Measurements from ENCODE around the gene RNU7-1. TPM values are rescaled to one million over a fixed set of nuclear protein-coding genes. Genes with fewer than 3 reads are reported as not detected.

The RNU7-1 gene
- total and polyA plus RNA-seq, 9 of the 15 experiments (the other 6 are each of a cell fraction or from before 2014, with no cell fraction given): not detected

DNA sequence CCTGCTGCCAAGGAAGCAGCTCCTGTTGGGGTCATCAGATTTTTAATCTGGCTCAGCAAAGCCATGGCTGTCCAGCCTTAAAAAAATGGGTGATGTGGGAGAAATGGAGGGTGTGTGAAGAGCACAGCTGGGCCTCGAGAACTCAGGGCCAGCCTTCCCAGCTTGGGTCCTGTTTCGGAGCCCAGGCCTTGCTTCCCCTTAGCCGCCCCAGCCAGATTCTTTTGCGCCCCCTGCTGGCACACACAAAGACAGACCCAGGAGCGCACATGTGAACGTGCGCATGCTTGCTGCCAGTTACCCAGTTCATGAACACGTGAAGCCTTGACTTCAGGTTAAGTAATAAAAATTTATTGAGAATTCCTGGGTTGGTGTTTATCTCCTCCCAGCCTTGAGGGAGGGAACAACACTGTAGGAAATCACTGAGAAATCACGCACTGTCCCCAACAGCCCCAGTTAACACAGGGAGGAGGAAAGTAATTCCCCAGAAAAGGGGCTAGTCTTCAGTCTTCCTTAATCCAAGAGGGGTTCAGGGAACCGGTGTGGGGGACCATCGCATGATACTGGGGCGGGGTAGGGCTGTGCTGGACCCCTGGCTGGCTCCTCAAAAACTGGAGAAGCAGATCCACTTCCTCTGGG lies 21.5 kb downstream of the RNU7-1 start (continued):
- TF ChIP-seq, protein P1, sequence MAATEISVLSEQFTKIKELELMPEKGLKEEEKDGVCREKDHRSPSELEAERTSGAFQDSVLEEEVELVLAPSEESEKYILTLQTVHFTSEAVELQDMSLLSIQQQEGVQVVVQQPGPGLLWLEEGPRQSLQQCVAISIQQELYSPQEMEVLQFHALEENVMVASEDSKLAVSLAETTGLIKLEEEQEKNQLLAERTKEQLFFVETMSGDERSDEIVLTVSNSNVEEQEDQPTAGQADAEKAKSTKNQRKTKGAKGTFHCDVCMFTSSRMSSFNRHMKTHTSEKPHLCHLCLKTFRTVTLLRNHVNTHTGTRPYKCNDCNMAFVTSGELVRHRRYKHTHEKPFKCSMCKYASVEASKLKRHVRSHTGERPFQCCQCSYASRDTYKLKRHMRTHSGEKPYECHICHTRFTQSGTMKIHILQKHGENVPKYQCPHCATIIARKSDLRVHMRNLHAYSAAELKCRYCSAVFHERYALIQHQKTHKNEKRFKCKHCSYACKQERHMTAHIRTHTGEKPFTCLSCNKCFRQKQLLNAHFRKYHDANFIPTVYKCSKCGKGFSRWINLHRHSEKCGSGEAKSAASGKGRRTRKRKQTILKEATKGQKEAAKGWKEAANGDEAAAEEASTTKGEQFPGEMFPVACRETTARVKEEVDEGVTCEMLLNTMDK (IDR thresholded peaks at IDR 0.05; ENCODE audit: borderline replicate concordance, insufficient read depth, low read depth, low read length, poor library complexity, severe bottlenecking): peak; percentile 92
- TF ChIP-seq, protein P2, sequence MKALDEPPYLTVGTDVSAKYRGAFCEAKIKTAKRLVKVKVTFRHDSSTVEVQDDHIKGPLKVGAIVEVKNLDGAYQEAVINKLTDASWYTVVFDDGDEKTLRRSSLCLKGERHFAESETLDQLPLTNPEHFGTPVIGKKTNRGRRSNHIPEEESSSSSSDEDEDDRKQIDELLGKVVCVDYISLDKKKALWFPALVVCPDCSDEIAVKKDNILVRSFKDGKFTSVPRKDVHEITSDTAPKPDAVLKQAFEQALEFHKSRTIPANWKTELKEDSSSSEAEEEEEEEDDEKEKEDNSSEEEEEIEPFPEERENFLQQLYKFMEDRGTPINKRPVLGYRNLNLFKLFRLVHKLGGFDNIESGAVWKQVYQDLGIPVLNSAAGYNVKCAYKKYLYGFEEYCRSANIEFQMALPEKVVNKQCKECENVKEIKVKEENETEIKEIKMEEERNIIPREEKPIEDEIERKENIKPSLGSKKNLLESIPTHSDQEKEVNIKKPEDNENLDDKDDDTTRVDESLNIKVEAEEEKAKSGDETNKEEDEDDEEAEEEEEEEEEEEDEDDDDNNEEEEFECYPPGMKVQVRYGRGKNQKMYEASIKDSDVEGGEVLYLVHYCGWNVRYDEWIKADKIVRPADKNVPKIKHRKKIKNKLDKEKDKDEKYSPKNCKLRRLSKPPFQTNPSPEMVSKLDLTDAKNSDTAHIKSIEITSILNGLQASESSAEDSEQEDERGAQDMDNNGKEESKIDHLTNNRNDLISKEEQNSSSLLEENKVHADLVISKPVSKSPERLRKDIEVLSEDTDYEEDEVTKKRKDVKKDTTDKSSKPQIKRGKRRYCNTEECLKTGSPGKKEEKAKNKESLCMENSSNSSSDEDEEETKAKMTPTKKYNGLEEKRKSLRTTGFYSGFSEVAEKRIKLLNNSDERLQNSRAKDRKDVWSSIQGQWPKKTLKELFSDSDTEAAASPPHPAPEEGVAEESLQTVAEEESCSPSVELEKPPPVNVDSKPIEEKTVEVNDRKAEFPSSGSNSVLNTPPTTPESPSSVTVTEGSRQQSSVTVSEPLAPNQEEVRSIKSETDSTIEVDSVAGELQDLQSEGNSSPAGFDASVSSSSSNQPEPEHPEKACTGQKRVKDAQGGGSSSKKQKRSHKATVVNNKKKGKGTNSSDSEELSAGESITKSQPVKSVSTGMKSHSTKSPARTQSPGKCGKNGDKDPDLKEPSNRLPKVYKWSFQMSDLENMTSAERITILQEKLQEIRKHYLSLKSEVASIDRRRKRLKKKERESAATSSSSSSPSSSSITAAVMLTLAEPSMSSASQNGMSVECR (CRISPR knock-in tag; IDR thresholded peaks at IDR 0.05): 0 out of 2 replicates have a peak, but pooled peaks have one; percentile 32
- TF ChIP-seq NFE2 (IDR thresholded peaks at IDR 0.05; ENCODE audit: low read depth) (no peak; the same call in 1 of the 2 replicates), ZNF77 (CRISPR knock-in tag; IDR thresholded peaks at IDR 0.05) (no peak), RHOXF2B (CRISPR knock-in tag; conservative IDR thresholded peaks at IDR 0.05) (no peak), CSDE1 (IDR thresholded peaks at IDR 0.05) (no peak), FOXP1 (CRISPR knock-in tag; IDR thresholded peaks at IDR 0.05) (no peak), ERF (CRISPR knock-in tag; IDR thresholded peaks at IDR 0.05) (no peak), POLR2H (tag; IDR thresholded peaks at IDR 0.05; ENCODE audit: low read depth) (no peak), RBM39 (optimal IDR thresholded peaks at IDR 0.05; ENCODE audit: low read depth, low read length) (no peak), SIN3A (IDR thresholded peaks at IDR 0.05; ENCODE audit: borderline replicate concordance in 2 of 2, control insufficient read depth in 1 of 2, low read depth in 2 of 2, low read length in 2 of 2) (0 out of 4 replicates have a peak, but pooled peaks of 1 of the 2 experiments have one; percentile 20), TRIM28 (IDR thresholded peaks at IDR 0.05) (no peak)
- TF ChIP-seq, protein P3, sequence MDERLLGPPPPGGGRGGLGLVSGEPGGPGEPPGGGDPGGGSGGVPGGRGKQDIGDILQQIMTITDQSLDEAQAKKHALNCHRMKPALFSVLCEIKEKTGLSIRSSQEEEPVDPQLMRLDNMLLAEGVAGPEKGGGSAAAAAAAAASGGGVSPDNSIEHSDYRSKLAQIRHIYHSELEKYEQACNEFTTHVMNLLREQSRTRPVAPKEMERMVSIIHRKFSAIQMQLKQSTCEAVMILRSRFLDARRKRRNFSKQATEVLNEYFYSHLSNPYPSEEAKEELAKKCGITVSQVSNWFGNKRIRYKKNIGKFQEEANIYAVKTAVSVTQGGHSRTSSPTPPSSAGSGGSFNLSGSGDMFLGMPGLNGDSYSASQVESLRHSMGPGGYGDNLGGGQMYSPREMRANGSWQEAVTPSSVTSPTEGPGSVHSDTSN (CRISPR knock-in tag; IDR thresholded peaks at IDR 0.05; ENCODE audit: low read depth): no peak
- TF ChIP-seq, protein P3 (tag; conservative IDR thresholded peaks at IDR 0.05; ENCODE audit: low read depth): no peak
- TF ChIP-seq, protein P4, sequence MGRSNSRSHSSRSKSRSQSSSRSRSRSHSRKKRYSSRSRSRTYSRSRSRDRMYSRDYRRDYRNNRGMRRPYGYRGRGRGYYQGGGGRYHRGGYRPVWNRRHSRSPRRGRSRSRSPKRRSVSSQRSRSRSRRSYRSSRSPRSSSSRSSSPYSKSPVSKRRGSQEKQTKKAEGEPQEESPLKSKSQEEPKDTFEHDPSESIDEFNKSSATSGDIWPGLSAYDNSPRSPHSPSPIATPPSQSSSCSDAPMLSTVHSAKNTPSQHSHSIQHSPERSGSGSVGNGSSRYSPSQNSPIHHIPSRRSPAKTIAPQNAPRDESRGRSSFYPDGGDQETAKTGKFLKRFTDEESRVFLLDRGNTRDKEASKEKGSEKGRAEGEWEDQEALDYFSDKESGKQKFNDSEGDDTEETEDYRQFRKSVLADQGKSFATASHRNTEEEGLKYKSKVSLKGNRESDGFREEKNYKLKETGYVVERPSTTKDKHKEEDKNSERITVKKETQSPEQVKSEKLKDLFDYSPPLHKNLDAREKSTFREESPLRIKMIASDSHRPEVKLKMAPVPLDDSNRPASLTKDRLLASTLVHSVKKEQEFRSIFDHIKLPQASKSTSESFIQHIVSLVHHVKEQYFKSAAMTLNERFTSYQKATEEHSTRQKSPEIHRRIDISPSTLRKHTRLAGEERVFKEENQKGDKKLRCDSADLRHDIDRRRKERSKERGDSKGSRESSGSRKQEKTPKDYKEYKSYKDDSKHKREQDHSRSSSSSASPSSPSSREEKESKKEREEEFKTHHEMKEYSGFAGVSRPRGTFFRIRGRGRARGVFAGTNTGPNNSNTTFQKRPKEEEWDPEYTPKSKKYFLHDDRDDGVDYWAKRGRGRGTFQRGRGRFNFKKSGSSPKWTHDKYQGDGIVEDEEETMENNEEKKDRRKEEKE (IDR thresholded peaks at IDR 0.05; ENCODE audit: borderline replicate concordance in 1 of 2, control insufficient read depth in 1 of 2, low read depth in 2 of 2, low read length in 1 of 2): no peak

Measured in K562 (cell line).